ENCODE data around the gene CYP1B1.

Gene CYP1B1

GRCh38 chr2:38074764-38075506, 1.0 kb downstream of the CYP1B1 start:
- peak; percentile 76 for DNase-seq

GRCh38 chr2:38074058-38074763, 1.7 kb downstream of the CYP1B1 start:
- peak; percentile 70 for DNase-seq

GRCh38 chr2:38073211-38074057, 2.5 kb downstream of the CYP1B1 start:
- peak; percentile 71 for DNase-seq

- peak; percentile 32 for DNase-seq
Observed at GRCh38 chr2:38070438-38070837, 5.5 kb downstream of the CYP1B1 start.

GRCh38 chr2:38068234-38068633, 7.7 kb downstream of the CYP1B1 start:
- DNase-seq = peak; percentile 65

- DNase-seq = peak; percentile 62
Observed at GRCh38 chr2:38066421-38067115, 9.4 kb downstream of the CYP1B1 start.

- DNase-seq = peak; percentile 35
Observed at GRCh38 chr2:38065502-38066135, 10.3 kb downstream of the CYP1B1 start.

- DNase-seq = peak; percentile 46
Observed at GRCh38 chr2:38064801-38065501, 11.0 kb downstream of the CYP1B1 start.

- DNase-seq = peak; percentile 23
Observed at GRCh38 chr2:38060236-38061018, 15.5 kb downstream of the CYP1B1 start.

- DNase-seq = no peak
Observed at GRCh38 chr2:38057651-38058410, 18.1 kb downstream of the CYP1B1 start.

- DNase-seq = no peak
Observed at GRCh38 chr2:38056216-38056615, 19.7 kb downstream of the CYP1B1 start.

- DNase-seq = no peak
Observed at GRCh38 chr2:38045811-38046210, 30.1 kb downstream of the CYP1B1 start.

GRCh38 chr2:38039121-38039910, 36.6 kb downstream of the CYP1B1 start:
- DNase-seq = no peak

GRCh38 chr2:38038682-38039081, 37.3 kb downstream of the CYP1B1 start:
- DNase-seq = no peak

- peak; percentile 81 for DNase-seq
Observed at GRCh38 chr2:38037757-38038621, 38.0 kb downstream of the CYP1B1 start.

GRCh38 chr2:38037325-38037724, 38.6 kb downstream of the CYP1B1 start:
- peak; percentile 6 for DNase-seq

- DNase-seq = no peak
Observed at GRCh38 chr2:38035968-38036367, 40.0 kb downstream of the CYP1B1 start.

GRCh38 chr2:38033646-38034045, 42.3 kb downstream of the CYP1B1 start:
- no peak for DNase-seq

Data from eye (tissue), 1 donor.